Lung (tissue), 12 donors: ENCODE measurements around the gene CBX5. TPM values are rescaled to one million over a fixed set of nuclear protein-coding genes. Genes with fewer than 3 reads are reported as not detected.

Source experiments
- ATAC-seq: fragments of 200-7000 bp; cut with Tn5 transposase; one replicate; pipeline ENCODE4 v1.9.1; 2020; ENCODE audit warnings: moderate number of reproducible peaks; ENCODE audit not compliant: insufficient read depth, low FRiP score
- DNase-seq, 3 donors: peaks; one replicate each; pipeline ENCODE4 v3.0.0-alpha.2; 2013 to 2017
- H3K27ac ChIP-seq, 2 donors: one replicate each; pipeline ENCODE4 v1.5.1; 2013; ENCODE audit warnings: mild to moderate bottlenecking in 2 of 2, moderate library complexity in 2 of 2, control low read depth in 1 of 2, inconsistent platforms in 1 of 2, low read depth in 1 of 2, low read length in 1 of 2
- H3K27me3 ChIP-seq, 3 donors: one replicate each; pipeline ENCODE4 v1.5.1; 2013; ENCODE audit warnings: low read length in 2 of 3; ENCODE audit not compliant: control insufficient read depth in 3 of 3, insufficient read depth in 3 of 3
- H3K36me3 ChIP-seq, 4 donors: one replicate each; pipeline ENCODE4 v1.5.1; 2013; ENCODE audit warnings: low read length in 4 of 4, mild to moderate bottlenecking in 1 of 4, moderate library complexity in 1 of 4; ENCODE audit not compliant: control insufficient read depth in 4 of 4, insufficient read depth in 4 of 4
- H3K4me1 ChIP-seq, 5 donors: one replicate each; pipeline ENCODE4 v1.5.1; 2013; ENCODE audit warnings: low read length in 5 of 5, mild to moderate bottlenecking in 2 of 5, moderate library complexity in 1 of 5; ENCODE audit not compliant: control insufficient read depth in 5 of 5, insufficient read depth in 5 of 5
- H3K4me3 ChIP-seq: one replicate; pipeline ENCODE4 v1.5.1; 2013; ENCODE audit warnings: mild to moderate bottlenecking, control low read depth, moderate library complexity
- H3K9ac ChIP-seq, 2 donors: one replicate each; pipeline ENCODE4 v1.5.1; 2013; ENCODE audit warnings: low read length in 2 of 2, control low read depth in 1 of 2; ENCODE audit not compliant: insufficient read depth in 1 of 2
- H3K9me3 ChIP-seq, 4 donors: one replicate each; pipeline ENCODE4 v1.5.1; 2013; ENCODE audit warnings: low read length in 3 of 4, mild to moderate bottlenecking in 1 of 4, moderate library complexity in 1 of 4; ENCODE audit not compliant: control insufficient read depth in 4 of 4, insufficient read depth in 3 of 4
- WGBS, 2 donors: extraction: QIAGEN DNeasy Blood & Tissue Kit; methylation state at CpG; one replicate each; pipeline ENCODE4 v1.1.7; 2013; 5-methylcytosine and 5-hydroxymethylcytosine counted together
- polyA plus RNA-seq, 2 donors: library from polyadenylated mRNA; stranded (reverse); fragments of 200-250 nt; gene quantifications; one replicate each; pipeline ENCODE4 v1.2.1, GENCODE V29; 2013
- total RNA-seq, 2 donors: library from RNA; depleted of rRNA in 1 of 2; stranded (reverse); fragments of >200 nt in 1 of 2; gene quantifications; one replicate each; pipeline ENCODE4 v1.2.1, GENCODE V29; 2014 to 2021
- TF ChIP-seq, protein P1 (sequence below): IDR thresholded peaks from 2 replicates; pipeline ENCODE4 v1.5.1; 2012; ENCODE audit warnings: mild to moderate bottlenecking; ENCODE audit errors: control extremely low read depth, extremely low read depth
- donor health status: control.
- donor health status: control.
- donor health status: Bipolar disorder and iron deficiency.
- donor health status: healthy.
- donor health status: DM: yes; HTN: yes; CAD: no.

Gene CBX5
- total and polyA plus RNA-seq, 4 donors, result 8.3 to 78.3 (median 30.3) TPM

DNA sequence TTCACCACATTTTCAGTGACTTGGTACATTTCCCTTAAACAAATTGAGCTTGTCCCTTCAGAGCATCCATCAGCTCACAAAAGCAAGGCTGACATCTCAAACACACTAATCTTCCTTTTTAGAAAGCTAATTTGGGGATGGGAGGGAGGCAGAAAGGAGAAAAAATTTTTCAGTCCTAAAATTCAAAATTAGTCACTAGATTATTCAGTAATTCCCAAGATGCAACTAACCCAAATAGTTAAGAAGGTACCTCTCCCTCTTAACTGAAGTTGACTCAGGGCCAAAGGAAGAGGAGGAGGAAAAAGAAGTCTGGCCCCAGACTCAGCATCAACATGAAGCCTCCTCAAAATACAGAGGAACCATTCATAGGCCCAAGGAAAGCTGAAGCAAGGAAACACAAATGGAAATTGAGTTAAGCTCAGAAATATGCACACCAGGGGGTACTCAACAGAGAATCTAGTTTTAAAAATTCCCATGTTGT, 21.7 kb downstream of the CBX5 start:
- Histone ChIP-seq H3K9ac (no peak overlapping the region), H3K9me3 (no peaks in the 10 kb centered on the region), H3K27ac (peak overlapping the region in 1 of 2 donors; percentile 11), H3K36me3 (peaks cover 0 to 20% (median 16%) of the 10 kb centered on the region in 4 donors), H3K4me1 (peaks cover 0 to 49% (median 17%) of the 10 kb centered on the region in 5 donors), H3K27me3 (no peaks in the 10 kb centered on the region), H3K4me3 (no peak overlapping the region)
- TF ChIP-seq, protein P1, sequence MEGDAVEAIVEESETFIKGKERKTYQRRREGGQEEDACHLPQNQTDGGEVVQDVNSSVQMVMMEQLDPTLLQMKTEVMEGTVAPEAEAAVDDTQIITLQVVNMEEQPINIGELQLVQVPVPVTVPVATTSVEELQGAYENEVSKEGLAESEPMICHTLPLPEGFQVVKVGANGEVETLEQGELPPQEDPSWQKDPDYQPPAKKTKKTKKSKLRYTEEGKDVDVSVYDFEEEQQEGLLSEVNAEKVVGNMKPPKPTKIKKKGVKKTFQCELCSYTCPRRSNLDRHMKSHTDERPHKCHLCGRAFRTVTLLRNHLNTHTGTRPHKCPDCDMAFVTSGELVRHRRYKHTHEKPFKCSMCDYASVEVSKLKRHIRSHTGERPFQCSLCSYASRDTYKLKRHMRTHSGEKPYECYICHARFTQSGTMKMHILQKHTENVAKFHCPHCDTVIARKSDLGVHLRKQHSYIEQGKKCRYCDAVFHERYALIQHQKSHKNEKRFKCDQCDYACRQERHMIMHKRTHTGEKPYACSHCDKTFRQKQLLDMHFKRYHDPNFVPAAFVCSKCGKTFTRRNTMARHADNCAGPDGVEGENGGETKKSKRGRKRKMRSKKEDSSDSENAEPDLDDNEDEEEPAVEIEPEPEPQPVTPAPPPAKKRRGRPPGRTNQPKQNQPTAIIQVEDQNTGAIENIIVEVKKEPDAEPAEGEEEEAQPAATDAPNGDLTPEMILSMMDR, result no peak
- ATAC-seq (no peak), DNase-seq (peak in 1 of 3 donors; percentile 28)

DNA sequence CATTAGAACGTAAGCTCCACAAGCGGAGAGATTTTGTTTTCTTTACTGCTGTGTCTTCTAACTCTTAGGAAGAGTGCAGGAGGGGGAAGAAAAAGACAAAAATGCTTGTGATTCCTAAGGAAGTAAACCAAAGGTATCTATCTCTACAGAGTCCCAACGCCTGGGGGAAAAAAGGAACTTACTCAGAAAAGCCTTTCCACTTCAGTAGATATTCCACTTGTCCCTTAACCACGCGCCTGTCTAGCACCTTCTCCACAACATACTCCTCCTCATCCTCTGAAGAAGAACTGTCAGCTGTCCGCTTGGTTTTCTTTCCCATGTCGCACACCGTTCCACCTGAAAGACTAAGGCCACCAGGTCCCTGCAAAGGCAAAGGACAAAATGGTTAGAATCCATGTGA, 22.6 kb downstream of the CBX5 start:
- Histone ChIP-seq H3K9me3 (no peaks in the 10 kb centered on the region), H3K27me3 (no peaks in the 10 kb centered on the region), H3K27ac (no peak overlapping the region), H3K36me3 (peaks cover 0 to 24% (median 17%) of the 10 kb centered on the region in 4 donors), H3K4me1 (peaks cover 0 to 42% (median 12%) of the 10 kb centered on the region in 5 donors), H3K4me3 (no peak overlapping the region), H3K9ac (no peak overlapping the region)
- 86 to 91% methylated on average over 8 of the region's 8 CpGs for WGBS, 2 donors
- no peak for DNase-seq
- TF ChIP-seq, protein P1, result no peak
- no peak for ATAC-seq

DNA sequence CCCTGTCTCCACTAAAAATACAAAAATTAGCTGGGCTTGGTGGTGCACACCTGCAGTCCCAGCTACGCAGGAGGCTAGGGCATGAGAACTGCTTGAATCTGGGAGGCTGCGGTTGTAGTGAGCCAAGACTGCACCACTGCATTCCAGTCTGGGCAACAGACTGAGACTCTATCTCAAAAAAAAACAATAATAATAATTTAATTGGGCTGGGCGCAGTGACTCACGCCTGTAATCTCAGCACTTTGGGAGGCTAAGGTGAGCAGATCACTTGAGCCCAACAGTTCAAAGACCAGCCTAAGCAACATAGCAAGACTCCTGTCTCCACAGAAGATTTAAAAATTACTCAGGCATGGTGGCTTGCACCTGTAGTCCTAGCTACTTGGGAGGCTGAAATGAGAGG, 26.7 kb downstream of the CBX5 start:
- DNase-seq (no peak), ATAC-seq (no peak)
- Histone ChIP-seq H3K27me3 (no peaks in the 10 kb centered on the region), H3K4me1 (peaks cover 0 to 17% (median 4%) of the 10 kb centered on the region in 5 donors), H3K9ac (no peak overlapping the region), H3K27ac (no peak overlapping the region), H3K9me3 (no peaks in the 10 kb centered on the region), H3K4me3 (no peak overlapping the region), H3K36me3 (peaks cover 3 to 27% (median 20%) of the 10 kb centered on the region in 4 donors)
- TF ChIP-seq, protein P1, result no peak
- WGBS, 2 donors, result 97% methylated on average over 4 of the region's 4 CpGs

DNA sequence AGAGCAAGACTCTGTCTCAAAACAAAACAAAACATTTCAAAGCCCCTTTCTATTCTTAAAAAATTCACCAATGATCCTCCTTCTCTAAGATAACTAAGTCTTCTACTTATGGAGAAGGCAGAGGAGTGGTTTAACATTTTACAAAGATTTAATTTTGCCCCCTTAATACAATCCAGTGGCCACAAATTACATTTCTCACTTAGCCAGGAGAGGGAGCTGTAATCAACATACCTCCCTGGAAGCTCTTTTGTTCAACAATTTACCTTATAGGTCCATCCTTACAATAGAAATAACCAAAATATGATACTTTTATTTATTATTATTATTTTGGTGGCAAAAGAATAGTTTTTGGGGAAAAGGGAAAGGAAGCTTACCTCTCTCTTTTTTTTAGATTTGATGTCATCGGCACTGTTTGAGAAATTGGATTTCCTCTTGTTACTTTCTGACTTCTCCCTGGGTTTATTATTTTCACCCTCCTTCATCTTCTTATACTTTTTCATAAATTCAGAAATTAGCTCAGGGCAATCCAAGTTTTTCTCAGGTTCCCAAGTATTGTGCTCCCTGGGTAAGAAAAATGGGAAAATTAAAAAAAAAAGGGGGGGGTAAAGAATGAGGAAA, 28.1 kb downstream of the CBX5 start:
- no peak overlapping the region for H3K9ac ChIP-seq
- DNase-seq (peak in 2 of 3 donors; percentile 45), ATAC-seq (no peak)
- peaks cover 0 to 12% (median 4%) of the 10 kb centered on the region in 5 donors for H3K4me1 ChIP-seq
- TF ChIP-seq, protein P1, result peak; percentile 28
- no peaks in the 10 kb centered on the region for H3K27me3 ChIP-seq
- no peak overlapping the region for H3K4me3 ChIP-seq
- no peaks in the 10 kb centered on the region for H3K9me3 ChIP-seq
- H3K27ac ChIP-seq, result no peak overlapping the region
- H3K36me3 ChIP-seq, result peaks cover 3 to 22% (median 19%) of the 10 kb centered on the region in 4 donors
- 77 to 89% methylated on average over 1 of the region's 1 CpG for WGBS, 2 donors
